GM21717 (cell line): ENCODE results near the gene INF2.
"Not testable (repeated sequence)": the region's sequence is repeated elsewhere in the genome, so short reads cannot be mapped to it uniquely, and the experiment has no call there.

Experiments
- ATAC-seq: cut with Tn5 transposase; IDR thresholded peaks from one replicate; pipeline ENCODE4 v1.9.1; 2021; ENCODE audit warnings: mild to moderate bottlenecking, moderate library complexity; ENCODE audit not compliant: unreplicated experiment

INF2 gene

GRCh38 chr14:104689109-104689880 lies at the start of gene INF2:
Gene INF2 (plus strand): TSS chr14:104689618. CDS start chr14:104701366, 11,748 bp downstream.
- ATAC-seq: no peak

GRCh38 chr14:104639885-104640548 lies 49.4 kb upstream of the INF2 start:
- no peak for ATAC-seq

- no peak for ATAC-seq
These were observed 48.7 kb upstream of the INF2 start for GRCh38 chr14:104640681-104641080.

GRCh38 chr14:104641753-104642539 lies 47.5 kb upstream of the INF2 start:
- no peak for ATAC-seq

GRCh38 chr14:104642540-104642868 lies 46.9 kb upstream of the INF2 start:
- no peak for ATAC-seq

- ATAC-seq: no peak
These were observed 46.1 kb upstream of the INF2 start for GRCh38 chr14:104643306-104643705.

- ATAC-seq: no peak
These were observed 45.3 kb upstream of the INF2 start for GRCh38 chr14:104644091-104644635.

- no peak for ATAC-seq
These were observed 44.6 kb upstream of the INF2 start for GRCh38 chr14:104644656-104645378.

GRCh38 chr14:104647467-104648043 lies 41.9 kb upstream of the INF2 start:
- ATAC-seq: no peak

- no peak for ATAC-seq
These were observed 39.1 kb upstream of the INF2 start for GRCh38 chr14:104650057-104650980.

GRCh38 chr14:104650981-104651875 lies 38.2 kb upstream of the INF2 start:
- ATAC-seq: no peak

GRCh38 chr14:104651876-104652260 lies 37.5 kb upstream of the INF2 start:
- no peak for ATAC-seq

GRCh38 chr14:104652386-104652785 lies 37.0 kb upstream of the INF2 start:
- ATAC-seq: no peak

GRCh38 chr14:104653130-104653920 lies 36.1 kb upstream of the INF2 start:
- not testable (repeated sequence) for ATAC-seq

GRCh38 chr14:104654119-104654518 lies 35.3 kb upstream of the INF2 start:
- ATAC-seq: no peak

GRCh38 chr14:104655128-104655848 lies 34.1 kb upstream of the INF2 start:
- no peak for ATAC-seq
